ENCODE results near the gene TMEM116.
"Not testable (repeated sequence)": the region's sequence is repeated elsewhere in the genome, so short reads cannot be mapped to it uniquely, and the experiment has no call there.

The TMEM116 gene

DNA sequence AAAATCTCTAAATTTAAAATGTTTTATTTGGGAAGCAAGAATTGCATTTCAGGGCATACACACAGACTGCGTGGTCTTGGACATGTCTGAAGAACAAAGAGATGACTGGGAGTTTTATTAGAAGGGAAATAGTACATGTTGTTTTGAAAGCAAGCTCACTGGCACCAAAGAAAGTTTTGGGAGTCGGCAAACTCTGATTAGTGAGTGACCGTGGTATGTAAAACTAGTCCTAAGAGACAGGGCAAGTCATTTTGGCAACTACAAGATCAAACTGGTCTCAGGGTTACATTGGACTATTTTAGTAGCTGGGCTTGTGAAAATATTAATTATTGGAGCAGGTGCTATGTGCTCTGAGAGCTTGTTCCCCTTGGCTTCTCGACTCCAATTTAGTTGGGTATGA is 14.9 kb downstream of the TMEM116 start:
- H3K4me3 ChIP-seq (ENCODE audit: low read depth, low read length), result no peak overlapping the region
- TF ChIP-seq, protein P1, sequence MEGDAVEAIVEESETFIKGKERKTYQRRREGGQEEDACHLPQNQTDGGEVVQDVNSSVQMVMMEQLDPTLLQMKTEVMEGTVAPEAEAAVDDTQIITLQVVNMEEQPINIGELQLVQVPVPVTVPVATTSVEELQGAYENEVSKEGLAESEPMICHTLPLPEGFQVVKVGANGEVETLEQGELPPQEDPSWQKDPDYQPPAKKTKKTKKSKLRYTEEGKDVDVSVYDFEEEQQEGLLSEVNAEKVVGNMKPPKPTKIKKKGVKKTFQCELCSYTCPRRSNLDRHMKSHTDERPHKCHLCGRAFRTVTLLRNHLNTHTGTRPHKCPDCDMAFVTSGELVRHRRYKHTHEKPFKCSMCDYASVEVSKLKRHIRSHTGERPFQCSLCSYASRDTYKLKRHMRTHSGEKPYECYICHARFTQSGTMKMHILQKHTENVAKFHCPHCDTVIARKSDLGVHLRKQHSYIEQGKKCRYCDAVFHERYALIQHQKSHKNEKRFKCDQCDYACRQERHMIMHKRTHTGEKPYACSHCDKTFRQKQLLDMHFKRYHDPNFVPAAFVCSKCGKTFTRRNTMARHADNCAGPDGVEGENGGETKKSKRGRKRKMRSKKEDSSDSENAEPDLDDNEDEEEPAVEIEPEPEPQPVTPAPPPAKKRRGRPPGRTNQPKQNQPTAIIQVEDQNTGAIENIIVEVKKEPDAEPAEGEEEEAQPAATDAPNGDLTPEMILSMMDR (IDR thresholded peaks at IDR 0.05; ENCODE audit: low read depth, low read length), result no peak
- DNase-seq (ENCODE audit: low read depth, low spot score), result no peak
- in situ Hi-C loops (cut with HindIII; ENCODE audit: low sequenced_read_pairs), result no loop called here

DNA sequence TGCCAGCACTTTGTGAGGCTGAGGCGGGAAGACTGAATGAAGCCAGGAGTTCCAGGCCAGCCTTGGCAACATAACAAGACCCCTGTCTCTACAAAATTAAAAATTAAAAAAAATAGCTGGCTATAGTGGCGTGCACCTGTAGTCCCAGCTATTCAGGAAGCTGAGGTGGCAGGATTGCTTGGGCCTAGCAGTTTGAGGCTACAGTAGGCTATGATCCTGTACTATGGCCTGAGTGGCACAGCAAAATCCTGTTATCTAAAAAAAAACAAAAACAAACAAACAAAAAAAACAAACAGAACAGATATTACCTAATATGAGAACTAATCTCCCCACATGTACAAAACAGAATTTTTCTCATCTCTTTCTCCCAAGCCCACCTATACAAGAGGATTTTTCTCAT is 15.7 kb downstream of the TMEM116 start:
- no peak overlapping the region for H3K4me3 ChIP-seq (ENCODE audit: low read depth, low read length)
- DNase-seq (ENCODE audit: low read depth, low spot score), result no peak
- in situ Hi-C loops (cut with HindIII; ENCODE audit: low sequenced_read_pairs), result no loop called here
- TF ChIP-seq, protein P1 (IDR thresholded peaks at IDR 0.05; ENCODE audit: low read depth, low read length), result no peak

DNA sequence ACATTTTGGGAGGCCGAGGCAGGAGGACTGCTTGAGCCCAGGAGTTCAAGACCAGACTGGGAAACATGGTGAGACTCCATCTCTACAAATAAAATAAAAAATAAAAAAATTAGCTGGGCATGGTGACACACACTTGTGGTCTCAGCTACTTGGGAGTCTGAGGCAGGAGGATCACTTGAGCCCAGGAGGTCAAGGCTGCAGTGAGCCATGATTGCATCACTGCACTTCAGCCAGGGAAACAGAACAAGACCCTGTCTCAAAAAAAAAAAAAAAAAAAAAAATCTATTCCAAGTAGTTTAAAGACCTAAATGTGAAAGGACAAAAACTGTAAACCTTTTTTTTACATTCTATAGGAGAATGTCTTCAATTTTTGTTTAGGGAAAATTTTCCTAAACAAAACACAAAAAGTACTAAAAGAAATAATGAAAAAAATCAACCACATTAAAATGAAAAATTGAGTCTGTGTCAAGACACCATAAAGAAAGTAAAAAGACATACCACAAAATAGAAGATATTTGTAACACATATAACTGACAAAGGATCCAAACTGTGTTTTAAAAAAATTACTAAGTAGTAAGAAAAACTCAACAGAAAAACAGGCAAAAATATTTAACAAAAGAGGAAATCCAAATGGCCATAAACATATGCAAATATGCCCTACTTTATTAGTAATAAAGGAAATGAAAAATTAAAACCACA is 17.0 kb downstream of the TMEM116 start:
- in situ Hi-C loops (cut with HindIII; ENCODE audit: low sequenced_read_pairs), result no loop called here
- DNase-seq (ENCODE audit: low read depth, low spot score), result no peak
- H3K4me3 ChIP-seq (ENCODE audit: low read depth, low read length), result no peak overlapping the region
- TF ChIP-seq, protein P1 (IDR thresholded peaks at IDR 0.05; ENCODE audit: low read depth, low read length), result no peak

DNA sequence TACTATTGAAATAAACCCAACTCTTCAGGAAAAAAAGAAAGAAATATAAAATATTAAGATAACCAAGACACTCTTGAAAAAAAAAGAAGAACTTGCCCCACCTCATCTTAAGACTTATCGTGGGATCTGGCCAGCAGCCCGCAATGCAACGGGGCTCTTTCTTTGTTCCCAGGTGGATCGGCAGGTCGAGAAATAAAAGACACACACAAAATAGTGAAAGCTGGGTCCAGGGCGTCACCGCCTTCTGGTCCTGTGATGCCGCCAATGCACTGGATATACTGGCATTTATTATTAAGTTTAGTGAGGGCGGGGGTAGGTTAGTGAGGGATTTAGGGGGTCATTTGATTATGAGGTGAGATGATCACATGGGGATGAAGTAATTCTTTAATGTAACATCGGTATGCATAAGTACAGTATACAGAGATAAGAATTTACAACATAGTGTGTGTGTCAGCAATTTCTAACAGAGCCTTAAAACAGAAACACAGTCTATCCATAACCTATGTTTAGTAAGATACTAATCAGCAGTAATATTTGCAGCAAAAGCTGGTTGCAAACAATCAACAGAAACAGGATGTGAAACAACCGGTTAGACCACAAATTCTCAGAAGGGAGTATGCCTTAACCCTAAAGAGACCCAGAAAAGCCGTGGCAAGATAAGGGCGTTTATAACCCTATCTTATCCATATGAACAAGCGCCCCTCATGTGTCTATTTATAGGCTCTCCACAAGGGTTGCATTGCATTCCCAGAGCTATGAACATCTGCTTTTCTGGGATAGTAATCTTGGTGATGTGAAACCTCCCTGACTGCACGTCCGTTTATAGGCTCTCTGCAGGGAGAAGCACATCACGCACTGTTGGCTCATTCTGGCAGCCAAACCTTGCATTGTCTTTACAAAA is 18.5 kb downstream of the TMEM116 start:
- H3K4me3 ChIP-seq (ENCODE audit: low read depth, low read length); DNase-seq (ENCODE audit: low read depth, low spot score); in situ Hi-C loops (cut with HindIII; ENCODE audit: low sequenced_read_pairs): not testable (repeated sequence)

DNA sequence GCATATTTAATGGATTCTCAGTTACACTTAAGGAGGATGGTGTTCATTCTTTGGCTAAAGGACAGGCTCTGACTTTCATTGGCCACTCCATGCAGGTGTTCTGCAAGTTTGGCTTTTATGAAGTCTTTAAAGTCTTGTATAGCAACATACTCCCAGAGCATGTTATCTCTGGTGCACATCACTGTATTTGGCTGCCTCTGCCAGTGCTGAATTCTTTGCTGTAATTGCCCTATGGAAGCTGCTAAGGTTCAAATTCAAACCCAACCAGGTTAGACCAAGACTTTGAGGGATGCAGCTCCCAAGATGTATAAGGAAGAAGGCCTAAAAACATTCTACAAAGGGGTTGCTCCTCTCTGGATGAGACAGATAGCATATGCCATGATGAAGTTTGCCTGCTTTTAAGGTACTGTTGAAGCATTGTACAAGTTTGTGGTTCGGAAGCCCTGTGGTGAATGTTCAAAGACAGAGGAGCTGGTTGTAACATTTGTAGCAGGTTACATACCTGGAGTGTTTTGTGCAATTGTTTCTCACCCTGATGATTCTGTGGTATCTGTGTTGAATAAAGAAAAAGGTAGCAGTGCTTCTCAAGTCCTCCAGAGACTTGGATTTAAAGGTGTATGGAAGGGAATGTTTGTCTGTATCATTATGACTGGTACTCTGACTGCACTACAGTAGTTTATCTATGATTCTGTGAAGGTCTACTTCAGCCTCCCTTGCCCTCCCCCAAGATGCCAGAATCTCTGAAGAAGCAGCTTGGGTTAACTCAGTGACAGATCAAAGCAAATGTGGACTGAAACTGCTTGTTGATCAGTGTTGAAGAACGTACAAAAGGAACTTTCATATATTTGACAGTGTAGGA is 19.4 kb downstream of the TMEM116 start:
- TF ChIP-seq, protein P1 (IDR thresholded peaks at IDR 0.05; ENCODE audit: low read depth, low read length), result no peak
- in situ Hi-C loops (cut with HindIII; ENCODE audit: low sequenced_read_pairs), result no loop called here
- DNase-seq (ENCODE audit: low read depth, low spot score), result no peak
- no peak overlapping the region for H3K4me3 ChIP-seq (ENCODE audit: low read depth, low read length)

DNA sequence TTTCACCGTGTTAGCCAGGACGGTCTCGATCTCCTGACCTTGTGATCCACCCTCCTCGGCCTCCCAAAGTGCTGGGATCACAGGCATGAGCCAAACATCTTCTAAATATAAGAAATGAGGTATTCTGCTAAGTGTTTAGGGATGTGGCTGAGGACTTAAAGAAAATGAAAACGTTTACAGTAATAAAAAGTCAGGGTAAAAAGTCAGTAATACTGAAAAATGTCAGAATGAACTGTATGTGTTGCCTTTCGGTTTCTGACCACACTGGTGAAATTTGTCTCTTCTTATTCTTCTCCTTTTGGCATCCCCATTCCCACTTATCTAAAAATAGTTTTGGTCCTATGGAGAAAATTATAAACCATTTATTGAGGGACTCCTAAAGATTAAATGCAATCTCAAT is 20.5 kb downstream of the TMEM116 start:
- TF ChIP-seq, protein P1 (IDR thresholded peaks at IDR 0.05; ENCODE audit: low read depth, low read length), result no peak
- H3K4me3 ChIP-seq (ENCODE audit: low read depth, low read length), result no peak overlapping the region
- in situ Hi-C loops (cut with HindIII; ENCODE audit: low sequenced_read_pairs), result no loop called here
- DNase-seq (ENCODE audit: low read depth, low spot score), result no peak
